HepG2 (cell line): Measurements from ENCODE around the gene RPE65. TPM values are rescaled to one million over a fixed set of nuclear protein-coding genes. Genes with fewer than 3 reads are reported as not detected.
A peak's percentile ranks its signal among the peaks of the same experiment; 100 is the strongest.

Experiments
- ATM ChIP-seq: fragments of 450-650 bp; IDR thresholded peaks from 2 replicates; pipeline ENCODE4 v1.7.1; 2017; ENCODE audit warnings: mild to moderate bottlenecking, borderline replicate concordance
- CEBPZ ChIP-seq: IDR thresholded peaks from 2 replicates; pipeline ENCODE4 v1.6.1; 2012; ENCODE audit warnings: low read length, improper control_type of control experiment
- DNMT1 ChIP-seq: sonication (generic); formaldehyde crosslinking; IDR thresholded peaks from 2 replicates; pipeline ENCODE4 v1.5.1; 2020; ENCODE audit warnings: mild to moderate bottlenecking, missing genetic modification reagents
- FUBP1 ChIP-seq: sonication (generic); formaldehyde crosslinking; IDR thresholded peaks from 2 replicates; pipeline ENCODE4 v1.5.1; 2020; ENCODE audit warnings: missing genetic modification reagents, mild to moderate bottlenecking, borderline replicate concordance
- HOXD1 ChIP-seq: sonication (generic); formaldehyde crosslinking; IDR thresholded peaks from 2 replicates; pipeline ENCODE4 v1.5.0; 2020; ENCODE audit warnings: missing genetic modification reagents
- KAT8 ChIP-seq: IDR thresholded peaks from 2 replicates; pipeline ENCODE4 v1.6.1; 2016; ENCODE audit warnings: missing genetic modification reagents, missing compliant biosample characterization
- POLR2A ChIP-seq, 2 experiments: IDR thresholded peaks; 2 replicates each; pipeline ENCODE4 v1.6.1; 2011; ENCODE audit warnings: low read depth in 2 of 2, low read length in 2 of 2, mild to moderate bottlenecking in 1 of 2, moderate library complexity in 1 of 2; ENCODE audit not compliant: insufficient read depth in 1 of 2
- SNRNP70 ChIP-seq: fragments of 200-400 bp; formaldehyde crosslinking; IDR thresholded peaks from 2 replicates; pipeline ENCODE4 v1.6.1; 2017; ENCODE audit warnings: mild to moderate bottlenecking, low read depth, low read length, moderate library complexity
- ZBTB2 ChIP-seq: sonication (generic); formaldehyde crosslinking; IDR thresholded peaks from 2 replicates; pipeline ENCODE4 v1.8.0; 2022; ENCODE audit warnings: low read depth, missing genetic modification reagents
- ZBTB42 ChIP-seq: sonication (generic); formaldehyde crosslinking; IDR thresholded peaks from 2 replicates; pipeline ENCODE4 v1.5.0; 2020; ENCODE audit warnings: mild to moderate bottlenecking, missing genetic modification reagents
- ZFY ChIP-seq: sonication (generic); formaldehyde crosslinking; IDR thresholded peaks from 2 replicates; pipeline ENCODE4 v1.4.0; 2020; ENCODE audit warnings: missing genetic modification reagents
- ZNF205 ChIP-seq: IDR thresholded peaks from 2 replicates; pipeline ENCODE4 v1.6.1; 2018; ENCODE audit warnings: missing biosample characterization, missing genetic modification reagents
- ZNF407 ChIP-seq: sonication (generic); formaldehyde crosslinking; IDR thresholded peaks from one replicate; pipeline ENCODE4 v1.5.1; 2020; ENCODE audit warnings: mild to moderate bottlenecking, missing genetic modification reagents; ENCODE audit errors: not compliant biosample characterization
- ZNF441 ChIP-seq: sonication (generic); formaldehyde crosslinking; IDR thresholded peaks from 2 replicates; pipeline ENCODE4 v1.7.0; 2021; ENCODE audit warnings: missing genetic modification reagents, borderline replicate concordance
- ZNF772 ChIP-seq: sonication (generic); formaldehyde crosslinking; IDR thresholded peaks from 2 replicates; pipeline ENCODE4 v1.5.0; 2020; ENCODE audit warnings: mild to moderate bottlenecking, missing genetic modification reagents
- polyA plus RNA-seq, 8 experiments: library from polyadenylated mRNA; depleted of rRNA in 3 of 8; stranded (reverse) in 7 of 8; unstranded in 1 of 8; fragments of >200 nt; fragmentation: Illumina TruSeq in 4 of 8; extraction: Trizol in 4 of 8; gene quantifications; 2 replicates each; pipeline versions ENCODE4 v1.2.1 to v1.2.3, GENCODE V29; 2011 to 2016; ENCODE audit warnings: low read depth in 4 of 8, missing spikeins in 1 of 8, mixed read lengths in 1 of 8; ENCODE audit not compliant: insufficient read depth in 1 of 8
- total RNA-seq, 5 experiments: library from RNA; depleted of rRNA; stranded (reverse); fragments of >200 nt; fragmentation: Illumina TruSeq; extraction: Trizol; gene quantifications; 2 replicates each; pipeline ENCODE4 v1.2.3, GENCODE V29; 2016; ENCODE audit warnings: low read depth in 1 of 5

Gene RPE65
- total and polyA plus RNA-seq, 2 of the 13 experiments (the other 11 are each of a cell fraction or from before 2014, with no cell fraction given): not detected

GRCh38 chr1:68496680-68497357 is 47.1 kb upstream of the RPE65 start, which contains the start of gene DEPDC1 (continued):
- TF ChIP-seq CEBPZ (no peak), SNRNP70 (no peak), POLR2A (IDR thresholded peaks at IDR 0.05; ENCODE audit: insufficient read depth in 1 of 2, low read depth in 2 of 2, low read length in 2 of 2) (peak; percentile 63 to 75; a peak in 3 of 4 replicates), ZNF205 (CRISPR knock-in tag) (no peak), HOXD1 (CRISPR knock-in tag) (no peak), ZBTB2 (CRISPR knock-in tag) (no peak), ZNF407 (peak; percentile 57), ATM (no peak), ZNF441 (CRISPR knock-in tag) (no peak), ZBTB42 (CRISPR knock-in tag) (no peak), FUBP1 (no peak), KAT8 (CRISPR knock-in tag) (0 out of 2 replicates have a peak, but pooled peaks have one; percentile 40), DNMT1 (CRISPR knock-in tag) (no peak), ZNF772 (CRISPR knock-in tag) (peak; percentile 79), ZFY (peak; percentile 85)
